Measurements from ENCODE around the gene CMTM4. TPM values are rescaled to one million over a fixed set of nuclear protein-coding genes. Genes with fewer than 3 reads are reported as not detected.

The CMTM4 gene
- total and polyA plus RNA-seq, 2 experiments from 2014 or later, result 3.5 to 21.1 TPM

DNA sequence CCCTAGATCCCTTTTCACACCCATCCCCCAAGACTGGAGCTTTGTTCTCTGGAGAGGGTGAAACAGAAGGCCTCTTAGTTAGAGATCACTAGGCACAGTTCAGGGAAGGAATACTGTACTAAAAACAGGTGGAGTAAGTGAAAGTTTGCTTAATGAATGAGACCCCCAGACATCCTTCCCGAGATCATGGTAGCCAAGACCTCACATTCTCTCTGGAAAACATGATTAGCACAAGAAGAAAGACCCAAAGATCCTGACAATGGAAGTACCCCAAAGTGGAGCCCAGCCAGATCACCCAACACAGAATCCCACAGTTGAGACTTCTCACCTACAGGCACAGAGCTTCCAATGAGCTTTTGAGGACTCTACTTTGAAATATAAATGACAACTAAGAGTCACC, 3.4 kb upstream of the CMTM4 start:
- Histone ChIP-seq H3K27me3 (replicated peaks; ENCODE audit: insufficient read depth) (no peaks in the 10 kb centered on the region), H3K36me3 (ENCODE audit: low read depth) (no peaks in the 10 kb centered on the region), H3F3A (ENCODE audit: insufficient read depth) (0 out of 2 replicates have a peak, but pooled peaks cover 7% of the 10 kb centered on the region), H4K20me1 (ENCODE audit: insufficient read depth) (no peaks in the 10 kb centered on the region), H3K4me2 (ENCODE audit: unreplicated experiment) (no peak overlapping the region), H3K79me2 (ENCODE audit: insufficient read depth) (peaks cover 11% of the 10 kb centered on the region), H3K4me3 (no peak overlapping the region), H3K9ac (no peak overlapping the region), H3K27ac (no peak overlapping the region), H3K9me2 (ENCODE audit: insufficient read depth) (no peaks in the 10 kb centered on the region), H3K9me3 (ENCODE audit: low read depth) (no peaks in the 10 kb centered on the region), H2AFZ (no peak overlapping the region), H3K4me1 (ENCODE audit: insufficient read depth) (peaks cover 13% of the 10 kb centered on the region; the same call in 1 of the 2 replicates)
- DNase-seq, result no peak
- in situ Hi-C loops (cut with MboI), result loop anchor here (10.0 kb wide), 1 partner anchor 85 kb away; no protein-coding TSS in a partner anchor
- 58 to 62% methylated on average over 1 of the region's 1 CpG for WGBS, 2 experiments (ENCODE audit: low coverage in 1 of 2, low lambda C conversion rate in 2 of 2, missing lambda C conversion rate in 2 of 2)
- TF ChIP-seq EZH2phosphoT487 (IDR thresholded peaks at IDR 0.05; ENCODE audit: insufficient read depth, low read depth), result no peak
- no peak for TF ChIP-seq EZH2 (IDR thresholded peaks at IDR 0.05; ENCODE audit: insufficient read depth, poor library complexity, severe bottlenecking)

DNA sequence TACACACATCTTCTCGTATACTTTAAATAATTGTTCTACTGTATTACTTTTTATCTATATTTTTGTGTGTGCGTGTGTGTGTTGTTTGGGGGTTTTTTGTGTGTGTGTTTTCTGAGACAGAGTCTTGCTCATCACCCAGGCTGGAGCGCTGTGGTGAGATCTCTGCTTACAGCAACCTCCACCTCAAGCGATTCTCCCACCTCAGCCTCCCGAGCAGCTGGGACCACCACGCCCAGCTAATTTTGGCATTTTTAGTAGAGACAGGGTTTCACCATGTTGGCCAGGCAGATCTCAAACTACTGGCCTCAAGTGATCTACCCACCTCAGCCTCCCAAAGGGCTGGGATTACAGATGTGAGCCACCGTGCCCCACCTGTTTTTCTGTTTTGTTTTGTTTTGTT, 1.5 kb upstream of the CMTM4 start:
- peaks cover 8% of the 10 kb centered on the region; the same call in 1 of the 2 replicates for H3K4me1 ChIP-seq (ENCODE audit: insufficient read depth)
- H3K9me2 ChIP-seq (ENCODE audit: insufficient read depth), result no peaks in the 10 kb centered on the region
- no peaks in the 10 kb centered on the region for H3F3A ChIP-seq (ENCODE audit: insufficient read depth)
- H3K4me2 ChIP-seq (ENCODE audit: unreplicated experiment), result no peak overlapping the region
- no peaks in the 10 kb centered on the region for H3K9me3 ChIP-seq (ENCODE audit: low read depth)
- H3K36me3 ChIP-seq (ENCODE audit: low read depth), result no peaks in the 10 kb centered on the region
- no peaks in the 10 kb centered on the region for H3K27me3 ChIP-seq (replicated peaks; ENCODE audit: insufficient read depth)
- peaks cover 24% of the 10 kb centered on the region for H3K79me2 ChIP-seq (ENCODE audit: insufficient read depth)
- H3K9ac ChIP-seq, result no peak overlapping the region
- no peak overlapping the region for H3K27ac ChIP-seq
- 78 to 81% methylated on average over 7 of the region's 7 CpGs for WGBS, 2 experiments (ENCODE audit: low coverage in 1 of 2, low lambda C conversion rate in 2 of 2, missing lambda C conversion rate in 2 of 2)
- H4K20me1 ChIP-seq (ENCODE audit: insufficient read depth), result no peaks in the 10 kb centered on the region
- no peak overlapping the region for H2AFZ ChIP-seq
- no peak overlapping the region for H3K4me3 ChIP-seq
- in situ Hi-C loops (cut with MboI), result no loop called here
- no peak for DNase-seq
- TF ChIP-seq EZH2phosphoT487 (IDR thresholded peaks at IDR 0.05; ENCODE audit: insufficient read depth, low read depth), result no peak
- no peak for TF ChIP-seq EZH2 (IDR thresholded peaks at IDR 0.05; ENCODE audit: insufficient read depth, poor library complexity, severe bottlenecking)

GRCh38 chr16:66695935-66696668, 441 bp downstream of the CMTM4 start:
- Histone ChIP-seq H3K79me2 (ENCODE audit: insufficient read depth) (peaks cover 38% of the 10 kb centered on the region), H3K27me3 (replicated peaks; ENCODE audit: insufficient read depth) (no peaks in the 10 kb centered on the region), H3K36me3 (ENCODE audit: low read depth) (no peaks in the 10 kb centered on the region), H3K4me3 (peak overlapping the region; percentile 78), H3F3A (ENCODE audit: insufficient read depth) (no peaks in the 10 kb centered on the region), H3K9me3 (ENCODE audit: low read depth) (no peaks in the 10 kb centered on the region), H4K20me1 (ENCODE audit: insufficient read depth) (no peaks in the 10 kb centered on the region), H3K27ac (no peak overlapping the region), H2AFZ (peak overlapping the region; percentile 79), H3K4me2 (ENCODE audit: unreplicated experiment) (peak overlapping the region; percentile 78), H3K4me1 (ENCODE audit: insufficient read depth) (peaks cover 8% of the 10 kb centered on the region; the same call in 1 of the 2 replicates), H3K9ac (peak overlapping the region; percentile 84), H3K9me2 (ENCODE audit: insufficient read depth) (no peaks in the 10 kb centered on the region)
- TF ChIP-seq EZH2 (IDR thresholded peaks at IDR 0.05; ENCODE audit: insufficient read depth, poor library complexity, severe bottlenecking) (no peak), EZH2phosphoT487 (IDR thresholded peaks at IDR 0.05; ENCODE audit: insufficient read depth, low read depth) (no peak)
- no peak for DNase-seq
- WGBS, 2 experiments (ENCODE audit: low coverage in 1 of 2, low lambda C conversion rate in 2 of 2, missing lambda C conversion rate in 2 of 2), result 10 to 13% methylated on average over 46 to 64 of the region's 91 CpGs
- in situ Hi-C loops (cut with MboI), result no loop called here

- no peaks in the 10 kb centered on the region for H3K27me3 ChIP-seq (replicated peaks; ENCODE audit: insufficient read depth)
- 91 to 93% methylated on average over 8 of the region's 8 CpGs for WGBS, 2 experiments (ENCODE audit: low coverage in 1 of 2, low lambda C conversion rate in 2 of 2, missing lambda C conversion rate in 2 of 2)
Observed at GRCh38 chr16:66695471-66695934, 1.0 kb downstream of the CMTM4 start.

More at GRCh38 chr16:66695471-66695934, 1.0 kb downstream of the CMTM4 start:
- Histone ChIP-seq H3K4me3 (peak overlapping the region; percentile 78), H3K4me1 (ENCODE audit: insufficient read depth) (peaks cover 8% of the 10 kb centered on the region; the same call in 1 of the 2 replicates), H3K9me3 (ENCODE audit: low read depth) (no peaks in the 10 kb centered on the region), H3K36me3 (ENCODE audit: low read depth) (no peaks in the 10 kb centered on the region), H3K9ac (peak overlapping the region; percentile 84), H3K4me2 (ENCODE audit: unreplicated experiment) (peak overlapping the region; percentile 78), H3K9me2 (ENCODE audit: insufficient read depth) (no peaks in the 10 kb centered on the region), H3K27ac (no peak overlapping the region), H3K79me2 (ENCODE audit: insufficient read depth) (peaks cover 38% of the 10 kb centered on the region), H3F3A (ENCODE audit: insufficient read depth) (no peaks in the 10 kb centered on the region), H2AFZ (peak overlapping the region; percentile 79), H4K20me1 (ENCODE audit: insufficient read depth) (no peaks in the 10 kb centered on the region)
- no peak for DNase-seq
- no peak for TF ChIP-seq EZH2phosphoT487 (IDR thresholded peaks at IDR 0.05; ENCODE audit: insufficient read depth, low read depth)
- no peak for TF ChIP-seq EZH2 (IDR thresholded peaks at IDR 0.05; ENCODE audit: insufficient read depth, poor library complexity, severe bottlenecking)
- in situ Hi-C loops (cut with MboI), result no loop called here
